Endothelial cell of umbilical vein (primary cell): ENCODE results near the gene SQOR. TPM values are rescaled to one million over a fixed set of nuclear protein-coding genes. Genes with fewer than 3 reads are reported as not detected.
A peak's percentile ranks its signal among the peaks of the same experiment; 100 is the strongest.

Experiments
- BruUV-seq: library from RNA; stranded (reverse); fragments of 400-500 nt; replicated peaks from 2 replicates; lab custom pipeline; 2021; lab: Mats Ljungman, UMichigan
- CTCF ChIA-PET: fragments of 300-600, 350-600 bp; sonication (Branson Sonifier 250); formaldehyde crosslinking; loops from one replicate; lab custom pipeline; 2021; ENCODE audit warnings: antibody characterized with exemption, inconsistent platforms; lab: Charles Lee
- POLR2A ChIA-PET: fragments of 300-600, 350-600 bp; sonication (Branson Sonifier 250); formaldehyde crosslinking; loops from one replicate; lab custom pipeline; 2021; ENCODE audit warnings: antibody characterized with exemption, inconsistent platforms; lab: Charles Lee
- DNase-seq: peaks from one replicate; pipeline ENCODE4 v3.0.0-alpha.2; 2011; ENCODE audit warnings: low read depth, low spot score
- FAIRE-seq: peaks from 2 replicates; lab custom pipeline; 2011; peaks lifted over from hg19 to GRCh38; lab: Jason Lieb, UNC
- H2AFZ ChIP-seq: 2 replicates; pipeline ENCODE4 v1.6.0; 2012; ENCODE audit warnings: low read depth, low read length, control low read depth, inconsistent platforms
- H3K27ac ChIP-seq: 2 replicates; pipeline ENCODE4 v1.5.1; 2011; ENCODE audit warnings: low read depth, mild to moderate bottlenecking, control low read depth, low read length, moderate library complexity; ENCODE audit not compliant: insufficient read depth
- H3K27me3 ChIP-seq, 2 experiments: 2 replicates each; pipeline versions ENCODE4 v1.6.0 to v1.6.1; 2011; ENCODE audit warnings: low read length in 2 of 2, mixed read lengths in 1 of 2; ENCODE audit not compliant: control insufficient read depth in 2 of 2, insufficient read depth in 2 of 2
- H3K36me3 ChIP-seq, 2 experiments: 2 replicates in 1 of 2; 3 replicates in 1 of 2; pipeline ENCODE4 v1.5.1; 2011; ENCODE audit warnings: low read length in 2 of 2, mild to moderate bottlenecking in 1 of 2, moderate library complexity in 1 of 2; ENCODE audit not compliant: control insufficient read depth in 2 of 2, insufficient read depth in 2 of 2; ENCODE audit errors: extremely low read depth in 1 of 2
- H3K4me1 ChIP-seq: 3 replicates; pipeline ENCODE4 v1.5.1; 2011; ENCODE audit warnings: mild to moderate bottlenecking, low read length; ENCODE audit not compliant: control insufficient read depth, insufficient read depth; ENCODE audit errors: extremely low read depth
- H3K4me2 ChIP-seq: 2 replicates; pipeline ENCODE4 v1.6.1; 2011; ENCODE audit warnings: low read length, control low read depth, mixed read lengths; ENCODE audit not compliant: insufficient read depth
- H3K4me3 ChIP-seq, 3 experiments: fragments of 200-600 bp in 1 of 3; sonication (generic), shearing (Covaris generic) in 1 of 3; replicated peaks in 1 of 3; 2 replicates each; pipeline ENCODE4 v1.5.1; 2011 to 2016; ENCODE audit warnings: control low read depth in 3 of 3, low read length in 3 of 3, mild to moderate bottlenecking in 2 of 3, inconsistent platforms in 1 of 3, low read depth in 1 of 3, moderate library complexity in 1 of 3; ENCODE audit not compliant: insufficient read depth in 1 of 3
- H3K79me2 ChIP-seq: 2 replicates; pipeline ENCODE4 v1.6.0; 2012; ENCODE audit warnings: low read length, inconsistent platforms; ENCODE audit not compliant: control insufficient read depth, insufficient read depth
- H3K9ac ChIP-seq: replicated peaks from 2 replicates; pipeline ENCODE3; 2011; ENCODE audit warnings: low read length, control low read depth; ENCODE audit not compliant: insufficient read depth; ENCODE audit errors: extremely low read depth
- H3K9me1 ChIP-seq: replicated peaks from 3 replicates; pipeline ENCODE4 v1.6.0; 2011; ENCODE audit warnings: mild to moderate bottlenecking, low read length; ENCODE audit not compliant: control insufficient read depth, insufficient read depth; ENCODE audit errors: extremely low read depth
- H3K9me3 ChIP-seq: replicated peaks from 2 replicates; pipeline ENCODE4 v1.5.1; 2012; ENCODE audit warnings: low read length, inconsistent platforms; ENCODE audit not compliant: control insufficient read depth, insufficient read depth
- H4K20me1 ChIP-seq: replicated peaks from 2 replicates; pipeline ENCODE3; 2011; ENCODE audit warnings: mild to moderate bottlenecking, low read length; ENCODE audit not compliant: control insufficient read depth, insufficient read depth; ENCODE audit errors: extremely low read depth
- EZH2 ChIP-seq: IDR thresholded peaks from 2 replicates; pipeline ENCODE4 v1.6.1; 2012; ENCODE audit warnings: borderline replicate concordance, low read depth, mild to moderate bottlenecking, moderate library complexity, low read length, inconsistent platforms; ENCODE audit not compliant: severe bottlenecking
- FOS ChIP-seq: IDR thresholded peaks from 2 replicates; pipeline ENCODE4 v1.6.1; 2011; ENCODE audit warnings: mild to moderate bottlenecking, low read length, moderate library complexity, borderline replicate concordance; ENCODE audit not compliant: insufficient read depth
- GATA2 ChIP-seq: IDR thresholded peaks from 2 replicates; pipeline ENCODE4 v1.7.0; 2011; ENCODE audit warnings: low read depth, mild to moderate bottlenecking, moderate library complexity, mixed read lengths, low read length; ENCODE audit not compliant: insufficient read length, insufficient read depth
- JUN ChIP-seq: IDR thresholded peaks from 2 replicates; pipeline ENCODE4 v1.6.1; 2011; ENCODE audit warnings: borderline replicate concordance, low read depth; ENCODE audit not compliant: insufficient read length, insufficient read depth
- MAX ChIP-seq: IDR thresholded peaks from 2 replicates; pipeline ENCODE4 v1.6.1; 2011; ENCODE audit not compliant: insufficient read depth, insufficient read length
- MYC ChIP-seq: IDR thresholded peaks from one replicate; pipeline ENCODE4 v1.6.1; 2011; ENCODE audit warnings: mild to moderate bottlenecking, low read depth, low read length
- POLR2A ChIP-seq: IDR thresholded peaks from 2 replicates; pipeline ENCODE4 v1.6.1; 2012; ENCODE audit warnings: low read depth, mild to moderate bottlenecking, control low read depth, low read length
- POLR2AphosphoS5 ChIP-seq: IDR thresholded peaks from 2 replicates; pipeline ENCODE4 v1.6.1; 2012; ENCODE audit warnings: low read depth, mild to moderate bottlenecking, control low read depth, low read length, moderate library complexity; ENCODE audit not compliant: insufficient read depth
- dilution Hi-C: fragments of 300-500 bp; cut with MboI; formaldehyde crosslinking; loops from one replicate; pipeline ENCODE4 v1.15.0; 2019; ENCODE audit warnings: low sequenced_read_pairs; ENCODE audit not compliant: extremely low pct_ligation_motif_present
- intact Hi-C: fragments of 100-400 bp; cut with micrococcal nuclease; formaldehyde crosslinking; loops from one replicate; pipeline ENCODE4 v1.10.0; 2022
- polyA plus RNA-seq, 4 experiments: library from polyadenylated mRNA; depleted of rRNA in 3 of 4; stranded (reverse) in 3 of 4; unstranded in 1 of 4; fragments of >200 nt; gene quantifications; 2 replicates each; pipeline versions ENCODE4 v1.2.1 to v1.2.3, GENCODE V29; 2011 to 2012; ENCODE audit warnings: missing spikeins in 1 of 4
- total RNA-seq: library from RNA; stranded (reverse); gene quantifications from 2 replicates; pipeline ENCODE4 v1.2.3, GENCODE V29; 2021
- TF ChIP-seq, protein P1 (sequence below), 2 donors: IDR thresholded peaks; 1 replicate in 1 of 2; 2 replicates in 1 of 2; pipeline ENCODE4 v1.5.1; 2011; ENCODE audit warnings: low read length in 2 of 2, mild to moderate bottlenecking in 2 of 2, moderate library complexity in 2 of 2, control low read depth in 1 of 2, inconsistent platforms in 1 of 2, low read depth in 1 of 2; ENCODE audit not compliant: insufficient read depth in 1 of 2; ENCODE audit errors: extremely low read depth in 1 of 2

SQOR gene
- total and polyA plus RNA-seq, 2 donors (not counting 3 experiments of a cell fraction or from before 2014, with no cell fraction given) = 12.9 to 17.9 TPM

GRCh38 chr15:45715528-45715927, 80.7 kb downstream of the SQOR start:
- dilution Hi-C loops (no loop called here), intact Hi-C loops (loop anchor here (2.0 kb wide), 1 partner anchor 565 kb away; no protein-coding TSS in a partner anchor)
- H3K9me3 ChIP-seq = no peaks in the 10 kb centered on the region
- H2AFZ ChIP-seq = no peak overlapping the region
- no peaks in the 10 kb centered on the region for H4K20me1 ChIP-seq
- DNase-seq = peak; percentile 25
- no peaks in the 10 kb centered on the region for H3K36me3 ChIP-seq
- no peak overlapping the region for H3K4me2 ChIP-seq
- no peak overlapping the region for H3K27ac ChIP-seq
- POLR2A ChIA-PET = no interaction called here
- CTCF ChIA-PET = interaction anchor here (0.6 to 4.0 kb wide), 15 partner anchors 9 to 1469 kb away, joined by 3 to 64 read pairs (median 7); no protein-coding TSS in a partner anchor
- peaks cover 0 to 2% of the 10 kb centered on the region in 2 experiments for H3K27me3 ChIP-seq
- no peaks in the 10 kb centered on the region for H3K9me1 ChIP-seq
- TF ChIP-seq JUN = no peak
- TF ChIP-seq, protein P1, sequence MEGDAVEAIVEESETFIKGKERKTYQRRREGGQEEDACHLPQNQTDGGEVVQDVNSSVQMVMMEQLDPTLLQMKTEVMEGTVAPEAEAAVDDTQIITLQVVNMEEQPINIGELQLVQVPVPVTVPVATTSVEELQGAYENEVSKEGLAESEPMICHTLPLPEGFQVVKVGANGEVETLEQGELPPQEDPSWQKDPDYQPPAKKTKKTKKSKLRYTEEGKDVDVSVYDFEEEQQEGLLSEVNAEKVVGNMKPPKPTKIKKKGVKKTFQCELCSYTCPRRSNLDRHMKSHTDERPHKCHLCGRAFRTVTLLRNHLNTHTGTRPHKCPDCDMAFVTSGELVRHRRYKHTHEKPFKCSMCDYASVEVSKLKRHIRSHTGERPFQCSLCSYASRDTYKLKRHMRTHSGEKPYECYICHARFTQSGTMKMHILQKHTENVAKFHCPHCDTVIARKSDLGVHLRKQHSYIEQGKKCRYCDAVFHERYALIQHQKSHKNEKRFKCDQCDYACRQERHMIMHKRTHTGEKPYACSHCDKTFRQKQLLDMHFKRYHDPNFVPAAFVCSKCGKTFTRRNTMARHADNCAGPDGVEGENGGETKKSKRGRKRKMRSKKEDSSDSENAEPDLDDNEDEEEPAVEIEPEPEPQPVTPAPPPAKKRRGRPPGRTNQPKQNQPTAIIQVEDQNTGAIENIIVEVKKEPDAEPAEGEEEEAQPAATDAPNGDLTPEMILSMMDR (IDR thresholded peaks at IDR 0.05; ENCODE audit: extremely low read depth in 1 of 2, insufficient read depth in 1 of 2, low read depth in 1 of 2, low read length in 2 of 2) = peak; percentile 7 to 38
- peaks cover 7% of the 10 kb centered on the region for H3K4me1 ChIP-seq
- peak; percentile 68 for FAIRE-seq
- H3K4me3 ChIP-seq = no peak overlapping the region
- H3K9ac ChIP-seq = no peak overlapping the region
- no peaks in the 10 kb centered on the region for H3K79me2 ChIP-seq
- BruUV-seq = no TSS peak

DNA sequence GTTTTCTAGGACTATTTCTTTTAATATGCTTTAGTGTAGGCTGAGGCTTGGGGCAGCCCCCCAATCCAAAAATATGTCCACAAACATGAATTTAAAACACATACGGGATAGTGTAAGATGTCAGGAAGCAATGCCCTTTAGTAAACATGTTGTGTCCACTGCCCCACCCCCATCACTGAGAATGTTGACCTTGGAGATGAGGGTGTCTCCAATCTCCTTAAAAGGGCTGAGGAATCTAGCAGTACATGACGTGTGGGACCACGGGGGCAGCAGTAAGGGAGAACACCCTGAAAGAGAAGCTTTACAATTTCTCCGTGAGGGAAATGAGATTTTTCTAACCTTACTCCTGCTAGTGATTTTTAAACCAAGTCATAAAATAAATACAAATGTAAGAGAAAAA, 84.7 kb downstream of the SQOR start:
- ChIA-PET CTCF (no interaction called here), POLR2A (no interaction called here)
- Histone ChIP-seq H3K36me3 (no peaks in the 10 kb centered on the region), H3K9ac (no peak overlapping the region), H3K9me1 (no peaks in the 10 kb centered on the region), H4K20me1 (no peaks in the 10 kb centered on the region), H3K4me3 (no peak overlapping the region), H3K27me3 (peaks cover 7 to 8% of the 10 kb centered on the region in 2 experiments), H3K27ac (no peak overlapping the region), H3K4me2 (no peak overlapping the region), H3K9me3 (no peaks in the 10 kb centered on the region), H2AFZ (no peak overlapping the region), H3K79me2 (no peaks in the 10 kb centered on the region), H3K4me1 (peaks cover 7% of the 10 kb centered on the region)
- no peak for FAIRE-seq
- DNase-seq = no peak
- no TSS peak for BruUV-seq
- intact Hi-C loops = no loop called here
- TF ChIP-seq FOS = no peak
- TF ChIP-seq POLR2AphosphoS5 = no peak
- TF ChIP-seq MAX = no peak
- no peak for TF ChIP-seq EZH2
- TF ChIP-seq GATA2 = no peak
- TF ChIP-seq, protein P1 (IDR thresholded peaks at IDR 0.05; ENCODE audit: extremely low read depth in 1 of 2, insufficient read depth in 1 of 2, low read depth in 1 of 2, low read length in 2 of 2) = no peak
- TF ChIP-seq JUN = no peak
- TF ChIP-seq MYC = no peak
- no peak for TF ChIP-seq POLR2A
- dilution Hi-C loops = no loop called here
